Measurements from ENCODE around the gene STAT5B.

DNA sequence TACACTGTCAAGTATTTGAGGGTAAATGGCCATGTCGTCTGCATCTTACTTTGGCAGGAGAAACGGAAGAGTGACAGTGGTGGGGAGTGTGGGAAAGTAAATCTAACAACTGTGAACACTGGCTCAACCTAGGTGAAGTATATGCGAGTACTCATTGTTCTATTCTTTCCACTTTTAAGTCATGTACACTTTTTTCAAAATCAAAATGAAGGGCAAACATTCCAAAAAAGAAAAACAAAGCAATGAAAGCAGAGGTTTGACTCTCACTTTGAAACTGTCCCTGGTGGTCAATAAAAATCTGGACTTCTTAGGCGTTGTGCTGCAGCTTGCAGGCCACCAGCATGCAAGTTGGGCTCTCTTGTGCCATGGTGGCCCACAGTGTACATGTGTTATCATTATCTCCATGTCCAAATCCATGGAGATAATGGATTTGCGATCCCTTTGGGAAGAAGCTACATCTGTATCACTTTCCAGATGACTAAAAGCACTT is 32.7 kb downstream of the STAT5B start:
- TF ChIP-seq TAF1 (IDR thresholded peaks at IDR 0.05; ENCODE audit: borderline replicate concordance, insufficient read depth, low read length), result no peak
- TF ChIP-seq, protein P1, sequence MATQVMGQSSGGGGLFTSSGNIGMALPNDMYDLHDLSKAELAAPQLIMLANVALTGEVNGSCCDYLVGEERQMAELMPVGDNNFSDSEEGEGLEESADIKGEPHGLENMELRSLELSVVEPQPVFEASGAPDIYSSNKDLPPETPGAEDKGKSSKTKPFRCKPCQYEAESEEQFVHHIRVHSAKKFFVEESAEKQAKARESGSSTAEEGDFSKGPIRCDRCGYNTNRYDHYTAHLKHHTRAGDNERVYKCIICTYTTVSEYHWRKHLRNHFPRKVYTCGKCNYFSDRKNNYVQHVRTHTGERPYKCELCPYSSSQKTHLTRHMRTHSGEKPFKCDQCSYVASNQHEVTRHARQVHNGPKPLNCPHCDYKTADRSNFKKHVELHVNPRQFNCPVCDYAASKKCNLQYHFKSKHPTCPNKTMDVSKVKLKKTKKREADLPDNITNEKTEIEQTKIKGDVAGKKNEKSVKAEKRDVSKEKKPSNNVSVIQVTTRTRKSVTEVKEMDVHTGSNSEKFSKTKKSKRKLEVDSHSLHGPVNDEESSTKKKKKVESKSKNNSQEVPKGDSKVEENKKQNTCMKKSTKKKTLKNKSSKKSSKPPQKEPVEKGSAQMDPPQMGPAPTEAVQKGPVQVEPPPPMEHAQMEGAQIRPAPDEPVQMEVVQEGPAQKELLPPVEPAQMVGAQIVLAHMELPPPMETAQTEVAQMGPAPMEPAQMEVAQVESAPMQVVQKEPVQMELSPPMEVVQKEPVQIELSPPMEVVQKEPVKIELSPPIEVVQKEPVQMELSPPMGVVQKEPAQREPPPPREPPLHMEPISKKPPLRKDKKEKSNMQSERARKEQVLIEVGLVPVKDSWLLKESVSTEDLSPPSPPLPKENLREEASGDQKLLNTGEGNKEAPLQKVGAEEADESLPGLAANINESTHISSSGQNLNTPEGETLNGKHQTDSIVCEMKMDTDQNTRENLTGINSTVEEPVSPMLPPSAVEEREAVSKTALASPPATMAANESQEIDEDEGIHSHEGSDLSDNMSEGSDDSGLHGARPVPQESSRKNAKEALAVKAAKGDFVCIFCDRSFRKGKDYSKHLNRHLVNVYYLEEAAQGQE (IDR thresholded peaks at IDR 0.05; ENCODE audit: insufficient read depth in 1 of 2, low read depth in 2 of 2, low read length in 2 of 2), result no peak
